Measurements from ENCODE around the gene SLC6A2.

DNA sequence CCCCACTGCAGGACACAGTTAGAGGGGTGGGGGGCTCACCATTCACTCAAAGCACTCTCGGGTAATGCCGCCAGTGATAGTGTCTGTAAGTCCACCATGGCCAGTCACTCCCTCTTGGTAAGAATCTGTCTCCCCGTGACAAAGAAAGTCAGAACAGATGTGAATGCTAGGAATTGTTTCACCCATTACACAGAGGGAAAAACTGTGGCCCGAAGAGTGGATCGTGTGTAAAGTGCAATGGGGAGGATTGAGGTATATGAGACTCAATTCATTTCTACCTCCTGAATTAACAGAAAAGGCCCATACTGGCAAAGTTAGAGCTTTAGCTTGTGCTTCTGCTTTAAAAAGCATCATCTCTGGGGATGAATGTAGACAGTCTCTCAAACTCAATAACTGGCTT, 17.5 kb upstream of the SLC6A2 start:
- TF ChIP-seq, protein P1, sequence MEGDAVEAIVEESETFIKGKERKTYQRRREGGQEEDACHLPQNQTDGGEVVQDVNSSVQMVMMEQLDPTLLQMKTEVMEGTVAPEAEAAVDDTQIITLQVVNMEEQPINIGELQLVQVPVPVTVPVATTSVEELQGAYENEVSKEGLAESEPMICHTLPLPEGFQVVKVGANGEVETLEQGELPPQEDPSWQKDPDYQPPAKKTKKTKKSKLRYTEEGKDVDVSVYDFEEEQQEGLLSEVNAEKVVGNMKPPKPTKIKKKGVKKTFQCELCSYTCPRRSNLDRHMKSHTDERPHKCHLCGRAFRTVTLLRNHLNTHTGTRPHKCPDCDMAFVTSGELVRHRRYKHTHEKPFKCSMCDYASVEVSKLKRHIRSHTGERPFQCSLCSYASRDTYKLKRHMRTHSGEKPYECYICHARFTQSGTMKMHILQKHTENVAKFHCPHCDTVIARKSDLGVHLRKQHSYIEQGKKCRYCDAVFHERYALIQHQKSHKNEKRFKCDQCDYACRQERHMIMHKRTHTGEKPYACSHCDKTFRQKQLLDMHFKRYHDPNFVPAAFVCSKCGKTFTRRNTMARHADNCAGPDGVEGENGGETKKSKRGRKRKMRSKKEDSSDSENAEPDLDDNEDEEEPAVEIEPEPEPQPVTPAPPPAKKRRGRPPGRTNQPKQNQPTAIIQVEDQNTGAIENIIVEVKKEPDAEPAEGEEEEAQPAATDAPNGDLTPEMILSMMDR (conservative IDR thresholded peaks at IDR 0.05; ENCODE audit: low read depth, low read length): no peak
- no peak for TF ChIP-seq EZH2phosphoT487 (IDR thresholded peaks at IDR 0.05; ENCODE audit: borderline replicate concordance, low read length)
- TF ChIP-seq EZH2 (IDR thresholded peaks at IDR 0.05; ENCODE audit: low read length, unreplicated experiment): no peak

Data from PC-3 (cell line).